Stimulated activated CD4-positive, alpha-beta T cell treated with anti-CD3 and anti-CD28 coated beads, Interleukin-15, amount 100 ng/mL, for 1 hour (primary cell): ENCODE measurements around the gene SETBP1.

Experiments
- DNase-seq, 2 donors: peaks; one replicate each; pipeline ENCODE4 v3.0.0-alpha.2; 2020; ENCODE audit warnings: low read depth in 1 of 2, low spot score in 1 of 2

Gene SETBP1

DNA sequence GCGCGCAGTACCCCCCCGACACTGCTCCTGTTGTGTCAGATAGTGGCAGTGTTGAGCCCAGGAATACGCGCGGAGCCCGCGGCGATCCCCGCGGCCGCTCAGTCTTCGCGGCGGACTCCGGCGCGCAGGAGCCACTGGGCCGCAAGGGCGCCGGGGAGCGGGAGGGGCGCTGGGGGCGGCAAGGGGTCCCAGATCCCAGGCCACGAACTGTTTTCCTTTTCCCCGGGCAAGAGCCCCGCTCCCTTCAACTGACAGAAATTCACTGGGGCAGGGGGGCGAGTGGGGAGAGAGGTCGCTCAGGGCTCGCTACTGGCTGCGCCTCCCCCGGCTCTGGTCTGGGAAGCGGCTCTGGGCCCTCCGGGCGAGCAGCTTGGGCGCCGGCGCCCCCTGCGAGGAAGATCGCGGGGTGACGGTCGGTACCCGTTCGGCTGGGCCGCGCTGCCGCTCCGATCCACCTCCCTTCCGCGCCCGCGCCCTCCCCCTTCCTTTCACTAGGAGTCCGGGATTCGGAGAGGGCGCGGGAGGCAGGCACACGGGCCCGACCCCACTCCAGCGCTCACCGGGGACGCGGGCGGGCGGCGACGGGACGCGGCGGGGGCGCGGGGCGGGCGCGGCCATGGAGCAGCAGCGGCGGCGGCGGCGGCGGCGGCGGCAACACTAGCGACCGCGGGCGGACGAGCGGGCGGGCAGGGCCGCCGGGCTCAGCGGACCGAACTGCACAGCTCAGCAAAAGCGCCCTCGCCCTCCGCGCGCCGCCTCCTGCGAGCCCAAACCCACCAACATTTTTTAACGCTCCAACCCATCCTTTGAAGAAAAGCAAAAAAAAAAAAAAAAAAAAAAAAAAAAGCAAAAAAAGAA, 1.4 kb upstream of the SETBP1 start:
- DNase-seq = peak; percentile 11 to 50

DNA sequence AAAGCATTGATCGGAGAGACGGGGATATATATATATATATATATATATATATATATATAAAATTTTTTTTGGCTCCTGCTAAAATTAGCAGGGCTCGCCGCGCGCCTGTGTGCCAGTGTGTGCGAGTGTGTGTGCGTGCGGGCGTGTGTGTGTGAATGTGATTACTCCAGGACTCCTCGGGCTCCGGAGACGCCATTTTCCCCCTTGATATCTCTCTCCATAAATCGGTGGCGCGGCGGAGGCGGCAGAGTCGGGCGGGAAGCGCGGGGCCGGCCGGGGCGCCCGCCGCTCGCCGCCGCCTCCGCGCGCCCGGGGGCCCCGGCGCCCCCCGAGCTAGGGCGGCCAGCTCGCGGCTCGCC, 795 bp upstream of the SETBP1 start:
- DNase-seq = peak in 1 of 2 donors; percentile 8

DNA sequence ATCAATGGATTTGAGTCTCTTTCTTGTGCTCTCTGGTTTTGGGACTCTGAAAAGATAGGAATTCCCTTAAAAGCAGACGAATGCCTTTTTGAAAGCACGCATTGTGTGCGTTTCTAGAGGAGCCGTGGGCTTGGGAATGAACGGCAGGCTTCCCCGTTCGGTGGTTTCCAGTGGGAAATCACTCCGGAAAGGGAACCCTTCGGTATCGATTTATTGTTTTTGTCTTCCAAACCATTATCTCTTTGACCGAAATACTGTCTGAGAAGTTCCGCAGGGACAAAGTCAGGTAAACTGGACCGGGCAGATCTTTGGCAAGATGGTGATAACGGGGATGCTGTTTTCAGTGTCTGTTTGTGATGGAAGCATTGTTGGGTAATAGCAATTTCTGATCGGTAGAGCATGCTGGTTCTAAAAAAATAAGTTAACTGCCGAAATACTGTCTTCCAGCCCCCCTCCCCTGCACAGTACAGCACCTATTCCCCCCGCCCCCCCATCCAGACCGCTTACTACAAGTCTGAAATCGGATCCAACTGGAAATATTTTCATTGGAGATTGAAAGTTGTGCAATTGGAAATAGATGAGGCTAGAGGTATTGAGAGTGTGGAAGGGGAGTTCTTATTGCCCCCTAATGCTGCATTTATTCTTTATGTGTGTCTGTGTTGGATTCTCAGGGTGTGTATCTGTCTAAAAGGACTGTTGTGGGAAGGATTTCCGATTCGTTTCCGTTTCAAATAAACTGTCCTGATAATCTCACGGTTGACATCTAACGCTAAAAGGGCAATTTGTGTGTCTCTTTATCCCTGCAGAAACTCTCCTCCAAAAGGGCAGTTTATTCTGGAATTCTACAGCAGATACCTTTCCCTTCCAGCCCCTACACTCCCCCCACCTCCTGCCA, 635 bp downstream of the SETBP1 start:
- DNase-seq = no peak

DNA sequence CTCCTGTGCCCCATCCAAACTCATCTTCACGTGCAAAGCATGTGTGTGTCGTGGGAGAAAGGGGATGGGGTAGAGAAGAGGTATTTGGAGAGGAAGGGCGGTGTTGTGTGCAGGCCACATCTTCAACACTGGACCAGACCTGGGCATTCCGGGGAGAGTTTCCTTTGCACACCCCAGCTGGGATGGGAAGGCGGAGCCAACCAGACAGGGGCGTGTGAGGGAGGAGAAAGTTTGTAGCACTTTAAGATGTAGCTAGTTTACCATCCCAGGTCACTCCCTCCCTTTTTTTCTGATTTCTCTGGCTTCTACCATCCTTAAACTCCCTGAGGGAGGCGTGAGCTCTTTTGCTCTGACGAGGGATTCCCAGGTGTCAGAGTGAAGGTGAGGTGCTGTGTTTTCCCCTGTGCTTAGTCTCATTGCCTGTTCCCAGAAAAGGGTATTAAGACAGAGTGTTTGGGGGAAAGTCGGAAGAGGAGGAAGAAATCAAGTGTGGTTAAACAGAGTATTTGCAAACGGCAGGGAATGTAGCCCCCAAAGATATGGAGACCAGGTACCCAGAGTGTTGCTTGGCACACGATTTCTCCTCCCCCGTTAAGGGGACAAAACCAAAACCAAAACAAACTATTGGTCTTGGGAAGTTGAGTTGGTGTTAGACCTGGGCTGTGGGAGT, 1.6 kb downstream of the SETBP1 start:
- no peak for DNase-seq

DNA sequence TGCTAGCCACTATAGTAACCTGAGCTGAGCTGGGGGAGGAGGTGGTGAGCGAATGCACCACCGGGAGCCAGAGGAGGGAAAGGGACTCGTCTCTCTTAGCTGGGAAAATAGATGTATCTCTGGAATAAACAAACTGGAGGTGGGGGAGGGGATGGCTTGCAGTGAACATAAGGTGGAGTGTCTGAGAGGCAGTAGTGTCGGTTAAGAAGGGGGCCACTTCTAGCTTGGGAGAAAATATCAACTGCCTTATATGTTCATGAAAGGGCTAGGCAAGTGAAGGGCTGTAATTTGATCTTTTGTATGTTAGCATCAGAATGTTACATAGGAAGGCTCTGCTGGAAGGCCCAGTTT, 2.2 kb downstream of the SETBP1 start:
- DNase-seq = no peak

DNA sequence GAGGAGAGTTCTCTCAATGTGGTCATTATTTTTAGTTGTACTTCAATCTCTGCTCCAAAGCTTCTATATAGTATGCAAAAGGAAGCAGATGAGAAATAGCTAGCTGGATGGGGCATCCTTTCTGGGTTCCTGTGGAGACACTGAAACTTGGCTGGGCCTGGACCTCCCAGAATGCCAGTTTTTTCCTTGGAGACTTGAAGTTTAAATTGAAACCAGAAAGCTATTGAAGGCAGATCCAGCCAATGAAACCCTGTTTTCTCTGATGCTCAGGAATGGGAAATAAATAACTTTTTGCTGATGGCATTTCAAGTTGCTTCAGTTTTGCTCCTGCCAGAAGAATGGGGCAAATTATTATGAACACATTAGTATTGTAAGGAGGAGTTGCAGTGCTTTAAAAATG, 2.9 kb downstream of the SETBP1 start:
- DNase-seq = no peak

DNA sequence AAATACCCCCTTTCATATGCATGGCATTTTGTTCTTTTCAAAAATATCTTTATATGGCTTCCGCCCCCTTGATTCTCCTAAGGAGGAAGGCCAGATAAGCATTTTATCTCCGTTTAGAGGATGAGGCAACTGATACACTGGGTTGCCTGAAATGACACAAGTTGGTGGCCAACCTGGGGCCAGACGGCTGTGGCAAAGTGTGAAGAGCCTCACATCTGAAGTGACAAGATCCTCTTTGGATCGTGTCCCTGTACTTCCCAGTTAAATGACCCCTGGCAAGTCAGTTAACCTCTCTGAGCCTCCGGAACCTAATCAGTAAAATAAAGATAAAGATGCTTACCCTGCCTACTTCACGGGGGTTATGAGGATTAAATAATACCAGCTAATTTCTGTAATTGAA, 4.6 kb downstream of the SETBP1 start:
- no peak for DNase-seq

DNA sequence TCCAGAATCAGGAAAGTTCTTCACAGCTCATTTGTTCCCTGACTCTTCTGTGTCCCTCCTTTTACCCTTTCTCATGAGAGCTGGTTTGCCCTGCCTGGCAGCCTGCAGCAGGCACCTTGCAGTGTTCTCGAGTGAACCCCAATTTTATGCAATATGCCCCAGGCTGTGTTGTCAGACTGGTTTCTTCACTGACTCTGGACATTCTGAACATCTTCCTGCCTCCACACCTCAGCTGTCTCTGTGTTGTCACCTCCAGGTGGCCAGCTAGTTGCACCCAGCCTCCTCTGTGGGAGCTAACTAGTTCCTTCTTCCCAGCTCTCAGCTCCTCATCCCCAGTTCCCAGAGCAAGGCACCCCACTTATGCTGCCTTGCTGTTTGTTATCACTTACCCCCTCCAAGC, 5.5 kb downstream of the SETBP1 start:
- no peak for DNase-seq

DNA sequence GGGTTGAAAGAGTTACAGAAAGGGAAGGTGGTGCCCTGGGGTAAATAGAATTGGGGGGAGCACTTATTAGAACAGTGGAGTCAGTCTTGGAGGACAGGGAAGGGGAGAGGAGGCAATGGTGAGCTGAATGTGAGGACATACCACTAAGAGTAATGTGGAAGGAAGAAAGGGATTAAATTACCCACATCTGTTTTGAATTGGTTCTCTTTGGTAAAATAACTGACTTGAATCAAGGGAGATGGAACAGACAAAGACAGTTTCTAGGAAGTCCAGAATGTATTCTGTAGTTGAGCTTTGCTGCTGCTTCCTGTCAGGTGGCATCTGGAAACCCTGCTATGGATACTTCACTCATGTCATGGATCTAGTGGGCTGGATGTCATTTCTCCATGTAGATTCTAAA, 6.7 kb downstream of the SETBP1 start:
- DNase-seq = no peak

DNA sequence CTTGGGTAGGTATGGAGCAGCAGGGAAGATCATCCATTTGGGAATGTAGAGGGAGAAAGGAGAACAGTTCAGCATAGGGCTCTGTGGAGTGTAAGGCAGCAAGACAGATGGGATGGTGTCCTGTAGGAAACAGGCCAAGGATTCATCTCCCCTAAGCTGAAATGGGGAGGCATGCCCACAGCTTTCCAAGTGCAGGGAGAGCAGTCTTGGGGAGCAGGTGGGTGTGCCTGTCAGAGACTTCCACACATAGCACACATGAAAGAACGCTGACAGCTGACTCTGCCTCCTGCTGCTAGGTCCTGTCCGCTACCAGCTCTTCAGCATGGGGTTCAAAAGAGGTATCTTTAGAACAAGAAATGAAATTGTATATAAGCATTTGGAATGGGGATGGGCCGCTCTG, 9.0 kb downstream of the SETBP1 start:
- DNase-seq = no peak

DNA sequence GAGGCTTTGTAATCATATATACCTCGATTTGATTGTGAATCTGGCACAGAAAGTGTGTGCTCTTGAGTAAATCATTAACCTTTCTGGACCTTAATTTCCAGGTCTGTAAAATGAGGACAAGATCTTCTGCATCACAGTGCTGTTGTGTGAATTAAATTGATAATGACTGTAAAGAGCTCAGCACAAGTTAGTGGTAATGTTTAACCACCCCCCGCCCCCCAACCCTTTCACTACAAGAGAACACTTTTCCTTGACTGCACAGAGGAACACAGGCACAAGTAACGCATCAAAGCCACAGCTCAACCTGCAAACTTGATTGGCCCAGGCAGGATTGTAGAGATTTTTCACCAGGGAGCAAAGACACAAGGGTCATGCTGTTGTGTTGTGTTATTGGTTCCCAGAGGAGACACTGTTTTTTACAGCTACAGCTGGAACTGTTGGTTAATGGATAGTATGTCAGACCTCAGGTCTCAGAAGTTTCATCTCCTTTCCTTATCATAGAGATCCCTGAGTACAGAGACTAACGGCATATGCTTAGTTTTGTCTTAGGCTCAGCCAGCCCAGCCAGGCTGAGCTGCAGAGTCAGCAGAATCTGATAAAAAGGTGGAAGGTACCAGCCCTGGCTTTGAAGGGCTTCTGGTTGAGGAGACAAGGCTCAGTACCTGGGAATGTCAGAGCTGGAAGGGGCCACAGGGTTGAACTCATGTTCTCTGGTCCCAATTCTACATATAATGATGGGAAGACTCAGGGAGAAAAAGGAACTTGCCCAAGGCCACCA, 10.6 kb downstream of the SETBP1 start:
- no peak for DNase-seq

DNA sequence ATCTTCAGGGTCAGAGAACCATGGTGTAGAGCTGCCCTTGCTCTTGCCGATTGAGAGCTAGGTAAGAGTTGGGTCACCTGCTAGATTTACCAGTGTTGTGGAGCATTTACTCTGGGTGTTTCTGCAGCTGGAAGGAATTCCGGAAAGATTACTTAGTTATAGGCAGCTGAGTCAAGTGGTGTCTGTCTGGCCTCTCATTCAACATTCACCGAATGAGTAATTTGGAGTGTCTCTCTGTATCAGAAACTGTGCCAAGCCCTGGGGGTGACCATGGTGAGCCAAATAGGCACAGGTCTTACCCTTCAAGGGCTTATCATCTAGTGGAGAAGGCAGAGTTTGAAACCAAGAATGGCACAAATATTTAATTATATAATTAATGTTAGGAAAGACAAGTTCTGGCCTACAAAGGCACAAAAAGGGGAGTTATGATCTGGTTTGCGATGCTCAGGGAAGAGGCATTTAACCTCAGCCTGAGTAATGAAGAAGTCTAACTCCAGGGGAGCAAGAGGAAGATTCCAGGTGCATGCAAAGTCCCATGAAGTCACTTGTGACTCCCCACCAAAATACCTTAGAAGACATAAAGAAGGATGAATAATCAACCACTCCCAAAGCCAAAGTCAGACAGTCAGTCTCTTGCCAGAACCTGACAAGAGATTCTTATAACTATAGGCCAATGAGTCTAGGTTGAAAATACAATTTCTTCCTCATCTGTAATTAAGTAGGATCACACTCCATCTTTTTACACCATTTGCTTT, 12.5 kb downstream of the SETBP1 start:
- DNase-seq = no peak

DNA sequence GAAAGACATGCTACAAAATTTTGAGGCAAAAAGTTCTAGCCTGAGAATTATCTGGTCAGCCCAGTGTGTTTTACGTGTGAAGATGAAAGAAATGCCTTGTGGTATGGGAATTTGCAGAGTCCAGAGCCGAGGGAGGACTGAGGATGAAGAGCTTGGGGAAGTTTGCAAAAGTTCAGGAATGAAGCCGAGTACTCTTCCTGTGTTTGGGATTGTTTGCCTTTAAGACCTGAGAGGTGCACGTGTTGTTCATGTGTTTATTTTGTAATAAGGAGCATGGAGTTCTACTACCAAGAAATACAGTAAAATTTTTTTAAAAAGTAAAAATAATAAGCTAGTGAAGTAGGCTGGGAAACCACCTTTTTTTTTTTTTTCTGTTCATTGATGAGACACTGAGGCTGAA, 14.8 kb downstream of the SETBP1 start:
- no peak for DNase-seq

DNA sequence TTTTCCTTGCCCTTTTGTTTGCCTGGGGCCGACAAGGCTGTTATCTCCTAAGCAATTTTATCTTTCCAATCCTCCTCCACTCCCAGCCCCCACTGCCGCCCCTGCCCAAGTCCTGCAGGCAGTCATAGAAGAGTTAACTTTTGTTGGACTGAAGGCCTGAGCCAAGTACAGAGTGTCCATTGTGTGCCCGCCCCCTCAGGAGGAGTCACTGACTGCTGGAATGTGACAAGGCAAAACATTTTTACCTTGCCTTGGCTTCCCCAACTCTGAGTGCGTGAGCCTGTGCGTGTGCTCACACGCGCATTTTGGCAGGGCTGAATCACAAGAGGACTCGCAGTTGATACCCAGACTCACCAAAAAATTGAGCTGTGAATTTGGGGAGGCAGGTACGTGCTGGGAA, 16.2 kb downstream of the SETBP1 start:
- no peak for DNase-seq

DNA sequence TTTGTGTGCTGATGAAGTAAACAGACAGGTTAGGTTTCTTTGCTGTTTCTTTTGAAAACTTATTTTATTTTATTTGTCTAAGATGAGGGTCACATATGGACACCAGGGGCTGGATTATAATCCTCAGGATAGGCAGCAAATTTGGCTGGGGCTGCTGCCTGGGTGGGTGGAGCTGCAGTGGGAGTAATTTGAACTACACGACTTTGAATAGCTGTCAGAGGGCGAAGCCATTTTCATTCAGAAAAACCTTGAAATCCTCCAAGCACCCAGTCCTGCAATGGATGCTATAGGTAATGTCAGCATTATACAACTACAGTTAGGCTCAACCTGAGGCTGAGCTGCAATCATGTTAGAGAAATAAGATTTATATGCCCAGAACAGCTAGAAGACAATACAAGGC, 16.6 kb downstream of the SETBP1 start:
- DNase-seq = no peak

DNA sequence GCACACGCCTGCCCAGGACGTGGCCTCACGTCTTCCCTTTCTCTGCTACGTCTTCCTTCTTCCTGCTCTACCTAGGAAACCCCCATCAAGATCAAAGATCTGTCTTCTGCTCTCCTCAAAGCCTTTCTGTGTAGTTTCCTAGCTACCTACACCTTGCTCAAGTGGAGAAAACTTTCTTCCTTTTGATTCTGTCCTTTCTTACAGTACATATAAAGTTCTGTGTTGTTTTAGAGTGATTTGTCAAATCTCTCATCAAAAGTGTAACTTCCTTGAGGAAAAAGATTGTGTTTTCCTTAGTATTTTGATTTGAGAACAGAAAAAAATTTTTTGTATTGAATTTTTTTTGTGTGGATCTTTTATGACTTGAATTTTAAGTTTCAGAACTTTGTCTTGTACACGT, 17.8 kb downstream of the SETBP1 start:
- no peak for DNase-seq

DNA sequence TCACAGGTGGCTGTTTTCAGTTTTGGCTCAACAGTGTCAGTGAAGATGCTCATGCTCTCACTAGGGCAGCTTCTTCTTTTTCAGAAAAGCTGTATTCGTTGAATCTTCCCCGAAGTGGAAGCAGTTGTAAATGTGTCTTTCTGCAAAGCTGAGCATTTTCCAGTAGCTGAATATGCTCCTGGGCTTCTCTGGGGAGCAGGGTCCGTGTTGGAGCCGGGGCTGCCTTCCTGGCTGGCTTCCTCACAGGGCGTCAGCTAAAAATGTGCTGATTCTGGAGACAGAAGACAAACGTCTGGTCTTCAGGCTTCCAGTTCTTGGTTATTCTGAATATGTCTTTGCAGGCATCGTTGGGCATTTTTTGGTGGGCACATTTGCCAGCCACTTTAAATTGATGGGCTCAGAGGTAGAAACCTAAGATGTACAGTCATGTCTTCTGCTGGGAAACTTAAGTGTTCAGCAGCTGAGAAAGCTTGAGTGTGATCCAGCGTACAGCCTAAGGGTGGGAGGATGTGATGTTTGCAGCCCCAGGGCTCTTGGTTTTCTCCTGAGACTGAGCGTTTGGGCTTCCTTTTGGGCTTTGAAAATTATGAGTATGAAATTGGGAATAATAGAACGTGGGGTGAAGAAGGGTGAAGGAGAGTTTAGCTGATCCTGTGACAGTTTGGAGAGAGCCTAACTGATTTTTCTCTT, 19.0 kb downstream of the SETBP1 start:
- no peak for DNase-seq

DNA sequence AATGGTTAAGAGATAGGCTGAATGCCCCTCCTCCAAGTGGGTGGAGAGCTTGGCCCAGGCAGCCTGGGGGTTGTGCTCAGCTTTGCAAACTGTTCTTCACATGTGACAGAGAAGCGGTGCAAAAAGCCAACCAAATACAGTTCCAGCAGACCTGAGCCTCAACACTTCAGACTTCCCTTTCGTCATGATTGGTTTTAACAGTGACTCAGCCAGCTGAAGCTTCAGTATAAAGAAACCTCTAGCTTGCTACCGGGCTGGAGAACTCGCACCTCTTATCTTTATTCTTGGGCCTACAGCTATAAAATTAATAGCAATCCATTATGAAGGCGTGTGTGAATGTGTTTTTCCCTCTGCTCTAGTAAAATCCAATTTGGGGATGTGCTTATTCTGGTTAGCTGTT, 20.0 kb downstream of the SETBP1 start:
- DNase-seq = no peak

DNA sequence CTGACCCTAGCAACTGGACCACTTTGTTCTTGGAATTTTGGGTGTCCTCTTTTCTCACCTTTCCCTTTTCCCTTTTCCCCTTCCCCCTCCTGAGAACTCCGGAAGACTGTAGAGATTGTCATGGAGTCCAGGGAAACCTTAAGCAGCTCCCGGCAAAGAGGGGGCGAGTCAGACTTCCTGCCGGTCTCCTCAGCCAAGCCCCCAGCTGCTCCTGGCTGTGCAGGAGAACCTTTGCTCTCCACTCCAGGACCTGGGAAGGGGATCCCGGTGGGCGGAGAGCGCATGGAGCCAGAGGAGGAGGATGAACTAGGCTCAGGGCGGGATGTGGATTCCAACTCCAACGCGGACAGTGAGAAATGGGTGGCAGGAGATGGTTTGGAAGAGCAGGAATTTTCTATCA, 20.5 kb downstream of the SETBP1 start:
- no peak for DNase-seq

DNA sequence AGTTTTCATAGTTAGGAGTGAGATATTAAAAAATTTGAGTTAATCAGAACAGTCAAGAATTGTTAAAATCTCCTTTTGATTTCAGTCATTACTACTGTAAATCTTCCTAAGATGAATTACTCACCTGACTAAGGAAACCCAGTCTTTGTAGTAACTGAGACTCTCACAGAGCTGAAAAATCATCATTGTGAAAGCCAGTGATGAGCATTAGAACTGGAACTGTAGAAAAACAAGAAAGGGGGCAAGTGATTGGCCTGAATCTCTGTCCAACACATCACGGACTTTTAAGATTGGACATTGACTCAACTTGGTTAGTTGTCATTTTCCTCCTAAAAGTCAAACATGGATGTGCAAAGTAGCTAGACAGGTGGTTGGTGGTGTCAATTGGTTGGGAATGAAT, 21.9 kb downstream of the SETBP1 start:
- DNase-seq = no peak
